ENCODE results near the gene ERV3-1. TPM values are rescaled to one million over a fixed set of nuclear protein-coding genes. Genes with fewer than 3 reads are reported as not detected.

The ERV3-1 gene
- total and polyA plus RNA-seq, 9 of the 15 experiments (the other 6 are each of a cell fraction or from before 2014, with no cell fraction given): 10.2 to 30.0 (median 22.0) TPM

- peak overlapping the region in 1 of 2 experiments; percentile 83; a peak in 2 of 4 replicates for H3K9ac ChIP-seq (ENCODE audit: insufficient read depth in 1 of 2, low read depth in 2 of 2, low read length in 2 of 2)
- in situ Hi-C loops (cut with MboI): no loop called here
- no peak overlapping the region for H2AFZ ChIP-seq (ENCODE audit: low read depth, low read length)
- FAIRE-seq (no peak), DNase-seq (ENCODE audit: extremely low read depth in 1 of 4, low spot score in 3 of 4) (peak in 3 of 4 experiments; percentile 20 to 61 (median 42)), ATAC-seq (peak; percentile 5; the same call in 1 of the 3 replicates)
- H4K20me1 ChIP-seq (replicated peaks; ENCODE audit: control insufficient read depth, insufficient read depth, low read length): no peaks in the 10 kb centered on the region
- no TSS peak for BruUV-seq (replicated peaks)
- peaks cover 31% of the 10 kb centered on the region for H3K36me3 ChIP-seq (ENCODE audit: control insufficient read depth, insufficient read depth, low read length)
- H3K4me1 ChIP-seq (replicated peaks in 1 of 2; ENCODE audit: control insufficient read depth in 2 of 2, insufficient read depth in 2 of 2, low read length in 2 of 2): peaks cover 24 to 36% of the 10 kb centered on the region in 2 experiments; a peak in 4 of 5 replicates
- POLR2A ChIA-PET: interaction anchor here (0.6 kb wide), 1 partner anchor 8 kb away, joined by 4 read pairs; no protein-coding TSS in a partner anchor
- peak overlapping the region; percentile 90 for H3K4me2 ChIP-seq (ENCODE audit: insufficient read depth, low read length)
- H3K27me3 ChIP-seq (ENCODE audit: control insufficient read depth in 2 of 2, insufficient read depth in 2 of 2, low read length in 2 of 2): no peaks in the 10 kb centered on the region
- intact Hi-C loops (cut with micrococcal nuclease): no loop called here
- H3K27ac ChIP-seq (ENCODE audit: extremely low read depth, low read depth, low read length): no peak overlapping the region
- 0 out of 2 replicates have a peak overlapping the region, but pooled peaks have one; percentile 74 for H3K4me3 ChIP-seq
- WGBS (ENCODE audit: insufficient coverage, low coverage, missing lambda C conversion rate): 19% methylated on average over 1 of the region's 1 CpG
- H3K9me3 ChIP-seq (replicated peaks; ENCODE audit: control insufficient read depth, insufficient read depth, low read depth, low read length): peaks cover 17% of the 10 kb centered on the region
- H3K9me1 ChIP-seq (ENCODE audit: control insufficient read depth, insufficient read depth, low read length): no peaks in the 10 kb centered on the region
- H3K79me2 ChIP-seq (ENCODE audit: control insufficient read depth, insufficient read depth, low read length): peaks cover 63% of the 10 kb centered on the region
- CTCF ChIA-PET (ENCODE audit: low intra/inter-chr PET ratio): no interaction called here
- TF ChIP-seq THRA (IDR thresholded peaks at IDR 0.05) (no peak), E2F5 (CRISPR knock-in tag; IDR thresholded peaks at IDR 0.05) (no peak), MXD1 (CRISPR knock-in tag; IDR thresholded peaks at IDR 0.05; ENCODE audit: borderline replicate concordance, poor library complexity, severe bottlenecking) (no peak), ZNF407 (IDR thresholded peaks at IDR 0.05; ENCODE audit: low read depth) (no peak), PRMT5 (CRISPR knock-in tag; IDR thresholded peaks at IDR 0.05) (no peak), CBX3 (IDR thresholded peaks at IDR 0.05; ENCODE audit: borderline replicate concordance in 1 of 2, low read length in 2 of 2) (no peak), KDM1A (IDR thresholded peaks at IDR 0.05) (0 out of 4 replicates have a peak, but pooled peaks of 1 of the 2 experiments have one; percentile 7)
These were observed 1.9 kb downstream of the ERV3-1 start for GRCh38 chr7:65004575-65004974.

Data from K562 (cell line).